Measurements from ENCODE around the gene RAD23B. TPM values are rescaled to one million over a fixed set of nuclear protein-coding genes. Genes with fewer than 3 reads are reported as not detected.
A peak's percentile ranks its signal among the peaks of the same experiment; 100 is the strongest.

The RAD23B gene
- total and polyA plus RNA-seq, 2 of the 13 experiments (the other 11 are each of a cell fraction or from before 2014, with no cell fraction given): 133 to 156 TPM

DNA sequence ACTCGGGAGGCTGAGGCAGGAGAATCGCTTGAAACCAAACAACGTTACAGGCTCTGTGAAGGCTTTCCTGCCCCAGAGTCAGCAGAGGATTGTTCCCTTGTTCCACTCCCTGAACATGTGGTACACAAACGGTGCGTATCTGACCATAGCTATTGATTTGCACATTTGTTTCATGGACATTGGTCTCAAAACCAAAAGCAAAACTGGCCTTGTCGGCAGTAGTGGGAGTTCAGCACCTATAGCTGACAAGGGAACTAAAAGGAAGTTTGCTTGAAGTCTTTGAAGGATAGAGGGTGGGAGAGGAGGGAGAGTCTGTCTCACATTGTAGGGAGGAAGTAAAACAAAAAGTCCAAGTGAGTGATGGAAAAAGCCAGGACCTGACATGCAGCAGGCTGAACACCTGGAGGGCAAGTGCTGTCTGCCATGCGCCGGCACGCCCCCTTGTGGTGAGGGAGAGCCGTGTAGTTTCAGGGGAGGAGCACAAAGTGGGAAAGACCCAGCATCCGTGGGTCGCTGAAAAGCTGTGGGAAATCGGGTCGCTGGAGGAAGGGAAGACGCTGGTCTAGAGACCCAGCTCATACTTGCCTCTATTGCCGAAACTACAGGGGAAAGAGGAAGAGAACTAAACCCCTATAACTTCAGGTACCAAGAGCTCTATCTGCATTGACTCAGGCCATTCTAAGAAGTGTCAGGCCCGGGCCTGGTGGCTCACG is 58.0 kb downstream of the RAD23B start (continued):
- TF ChIP-seq CSRNP2 (CRISPR knock-in tag; conservative IDR thresholded peaks at IDR 0.05; ENCODE audit: low read depth): no peak
- no peak for TF ChIP-seq ZNF234 (CRISPR knock-in tag; conservative IDR thresholded peaks at IDR 0.05)
- no peak for TF ChIP-seq ZNF589 (CRISPR knock-in tag; conservative IDR thresholded peaks at IDR 0.05)
- no peak for TF ChIP-seq MTF2 (CRISPR knock-in tag; IDR thresholded peaks at IDR 0.05; ENCODE audit: borderline replicate concordance)
- TF ChIP-seq ZNF792 (CRISPR knock-in tag; IDR thresholded peaks at IDR 0.05): no peak
- no peak for TF ChIP-seq ZNF432 (CRISPR knock-in tag; IDR thresholded peaks at IDR 0.05; ENCODE audit: borderline replicate concordance)
- TF ChIP-seq, protein P1, sequence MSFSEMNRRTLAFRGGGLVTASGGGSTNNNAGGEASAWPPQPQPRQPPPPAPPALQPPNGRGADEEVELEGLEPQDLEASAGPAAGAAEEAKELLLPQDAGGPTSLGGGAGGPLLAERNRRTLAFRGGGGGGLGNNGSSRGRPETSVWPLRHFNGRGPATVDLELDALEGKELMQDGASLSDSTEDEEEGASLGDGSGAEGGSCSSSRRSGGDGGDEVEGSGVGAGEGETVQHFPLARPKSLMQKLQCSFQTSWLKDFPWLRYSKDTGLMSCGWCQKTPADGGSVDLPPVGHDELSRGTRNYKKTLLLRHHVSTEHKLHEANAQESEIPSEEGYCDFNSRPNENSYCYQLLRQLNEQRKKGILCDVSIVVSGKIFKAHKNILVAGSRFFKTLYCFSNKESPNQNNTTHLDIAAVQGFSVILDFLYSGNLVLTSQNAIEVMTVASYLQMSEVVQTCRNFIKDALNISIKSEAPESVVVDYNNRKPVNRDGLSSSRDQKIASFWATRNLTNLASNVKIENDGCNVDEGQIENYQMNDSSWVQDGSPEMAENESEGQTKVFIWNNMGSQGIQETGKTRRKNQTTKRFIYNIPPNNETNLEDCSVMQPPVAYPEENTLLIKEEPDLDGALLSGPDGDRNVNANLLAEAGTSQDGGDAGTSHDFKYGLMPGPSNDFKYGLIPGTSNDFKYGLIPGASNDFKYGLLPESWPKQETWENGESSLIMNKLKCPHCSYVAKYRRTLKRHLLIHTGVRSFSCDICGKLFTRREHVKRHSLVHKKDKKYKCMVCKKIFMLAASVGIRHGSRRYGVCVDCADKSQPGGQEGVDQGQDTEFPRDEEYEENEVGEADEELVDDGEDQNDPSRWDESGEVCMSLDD (CRISPR knock-in tag; IDR thresholded peaks at IDR 0.05; ENCODE audit: borderline replicate concordance): no peak
- TF ChIP-seq ZNF33A (CRISPR knock-in tag; IDR thresholded peaks at IDR 0.05; ENCODE audit: borderline replicate concordance): no peak
- TF ChIP-seq, protein P2, sequence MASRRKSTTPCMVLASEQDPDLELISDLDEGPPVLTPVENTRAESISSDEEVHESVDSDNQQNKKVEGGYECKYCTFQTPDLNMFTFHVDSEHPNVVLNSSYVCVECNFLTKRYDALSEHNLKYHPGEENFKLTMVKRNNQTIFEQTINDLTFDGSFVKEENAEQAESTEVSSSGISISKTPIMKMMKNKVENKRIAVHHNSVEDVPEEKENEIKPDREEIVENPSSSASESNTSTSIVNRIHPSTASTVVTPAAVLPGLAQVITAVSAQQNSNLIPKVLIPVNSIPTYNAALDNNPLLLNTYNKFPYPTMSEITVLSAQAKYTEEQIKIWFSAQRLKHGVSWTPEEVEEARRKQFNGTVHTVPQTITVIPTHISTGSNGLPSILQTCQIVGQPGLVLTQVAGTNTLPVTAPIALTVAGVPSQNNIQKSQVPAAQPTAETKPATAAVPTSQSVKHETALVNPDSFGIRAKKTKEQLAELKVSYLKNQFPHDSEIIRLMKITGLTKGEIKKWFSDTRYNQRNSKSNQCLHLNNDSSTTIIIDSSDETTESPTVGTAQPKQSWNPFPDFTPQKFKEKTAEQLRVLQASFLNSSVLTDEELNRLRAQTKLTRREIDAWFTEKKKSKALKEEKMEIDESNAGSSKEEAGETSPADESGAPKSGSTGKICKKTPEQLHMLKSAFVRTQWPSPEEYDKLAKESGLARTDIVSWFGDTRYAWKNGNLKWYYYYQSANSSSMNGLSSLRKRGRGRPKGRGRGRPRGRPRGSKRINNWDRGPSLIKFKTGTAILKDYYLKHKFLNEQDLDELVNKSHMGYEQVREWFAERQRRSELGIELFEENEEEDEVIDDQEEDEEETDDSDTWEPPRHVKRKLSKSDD (CRISPR knock-in tag; IDR thresholded peaks at IDR 0.05; ENCODE audit: low read depth): no peak
- no peak for TF ChIP-seq MAF1 (CRISPR knock-in tag; IDR thresholded peaks at IDR 0.05; ENCODE audit: borderline replicate concordance)
- TF ChIP-seq, protein P3, sequence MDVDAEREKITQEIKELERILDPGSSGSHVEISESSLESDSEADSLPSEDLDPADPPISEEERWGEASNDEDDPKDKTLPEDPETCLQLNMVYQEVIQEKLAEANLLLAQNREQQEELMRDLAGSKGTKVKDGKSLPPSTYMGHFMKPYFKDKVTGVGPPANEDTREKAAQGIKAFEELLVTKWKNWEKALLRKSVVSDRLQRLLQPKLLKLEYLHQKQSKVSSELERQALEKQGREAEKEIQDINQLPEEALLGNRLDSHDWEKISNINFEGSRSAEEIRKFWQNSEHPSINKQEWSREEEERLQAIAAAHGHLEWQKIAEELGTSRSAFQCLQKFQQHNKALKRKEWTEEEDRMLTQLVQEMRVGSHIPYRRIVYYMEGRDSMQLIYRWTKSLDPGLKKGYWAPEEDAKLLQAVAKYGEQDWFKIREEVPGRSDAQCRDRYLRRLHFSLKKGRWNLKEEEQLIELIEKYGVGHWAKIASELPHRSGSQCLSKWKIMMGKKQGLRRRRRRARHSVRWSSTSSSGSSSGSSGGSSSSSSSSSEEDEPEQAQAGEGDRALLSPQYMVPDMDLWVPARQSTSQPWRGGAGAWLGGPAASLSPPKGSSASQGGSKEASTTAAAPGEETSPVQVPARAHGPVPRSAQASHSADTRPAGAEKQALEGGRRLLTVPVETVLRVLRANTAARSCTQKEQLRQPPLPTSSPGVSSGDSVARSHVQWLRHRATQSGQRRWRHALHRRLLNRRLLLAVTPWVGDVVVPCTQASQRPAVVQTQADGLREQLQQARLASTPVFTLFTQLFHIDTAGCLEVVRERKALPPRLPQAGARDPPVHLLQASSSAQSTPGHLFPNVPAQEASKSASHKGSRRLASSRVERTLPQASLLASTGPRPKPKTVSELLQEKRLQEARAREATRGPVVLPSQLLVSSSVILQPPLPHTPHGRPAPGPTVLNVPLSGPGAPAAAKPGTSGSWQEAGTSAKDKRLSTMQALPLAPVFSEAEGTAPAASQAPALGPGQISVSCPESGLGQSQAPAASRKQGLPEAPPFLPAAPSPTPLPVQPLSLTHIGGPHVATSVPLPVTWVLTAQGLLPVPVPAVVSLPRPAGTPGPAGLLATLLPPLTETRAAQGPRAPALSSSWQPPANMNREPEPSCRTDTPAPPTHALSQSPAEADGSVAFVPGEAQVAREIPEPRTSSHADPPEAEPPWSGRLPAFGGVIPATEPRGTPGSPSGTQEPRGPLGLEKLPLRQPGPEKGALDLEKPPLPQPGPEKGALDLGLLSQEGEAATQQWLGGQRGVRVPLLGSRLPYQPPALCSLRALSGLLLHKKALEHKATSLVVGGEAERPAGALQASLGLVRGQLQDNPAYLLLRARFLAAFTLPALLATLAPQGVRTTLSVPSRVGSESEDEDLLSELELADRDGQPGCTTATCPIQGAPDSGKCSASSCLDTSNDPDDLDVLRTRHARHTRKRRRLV (CRISPR knock-in tag; IDR thresholded peaks at IDR 0.05): peak; percentile 66; the same call in 1 of the 2 replicates
- no peak for TF ChIP-seq ZNF720 (CRISPR knock-in tag; IDR thresholded peaks at IDR 0.05)
- peak; percentile 76 for TF ChIP-seq IRF2 (CRISPR knock-in tag; IDR thresholded peaks at IDR 0.05)
- no peak for TF ChIP-seq TRAFD1 (CRISPR knock-in tag; IDR thresholded peaks at IDR 0.05; ENCODE audit: borderline replicate concordance)
- TF ChIP-seq SUZ12 (IDR thresholded peaks at IDR 0.05; ENCODE audit: low read depth, low read length): no peak

All from HepG2 (cell line).